Trophoblast cell (in vitro differentiated cells and primary cell): Measurements from ENCODE around the gene CIT.
A peak's percentile ranks its signal among the peaks of the same experiment; 100 is the strongest.

Source experiments
- DNase-seq, 2 donors: peaks; one replicate each; pipeline ENCODE4 v3.0.0-alpha.2; 2016
- H2AFZ ChIP-seq: 2 replicates; pipeline ENCODE4 v1.6.1; 2013; ENCODE audit warnings: low read length, moderate library complexity, mild to moderate bottlenecking; ENCODE audit not compliant: insufficient read depth, poor library complexity
- H2AK5ac ChIP-seq: 2 replicates; pipeline ENCODE4 v1.6.1; 2013; ENCODE audit warnings: mild to moderate bottlenecking, low read length
- H2BK120ac ChIP-seq: 2 replicates; pipeline ENCODE4 v1.6.1; 2013; ENCODE audit warnings: low read length, mild to moderate bottlenecking, moderate library complexity; ENCODE audit not compliant: insufficient read depth, poor library complexity
- H2BK12ac ChIP-seq: 2 replicates; pipeline ENCODE4 v1.6.1; 2013; ENCODE audit warnings: mild to moderate bottlenecking, low read length, moderate library complexity
- H2BK5ac ChIP-seq: 2 replicates; pipeline ENCODE4 v1.6.1; 2013; ENCODE audit warnings: low read length, low read depth, moderate library complexity, mild to moderate bottlenecking; ENCODE audit not compliant: poor library complexity
- H3K14ac ChIP-seq: 2 replicates; pipeline ENCODE4 v1.6.1; 2013; ENCODE audit warnings: mild to moderate bottlenecking, low read length
- H3K18ac ChIP-seq: 2 replicates; pipeline ENCODE4 v1.6.1; 2013; ENCODE audit warnings: mild to moderate bottlenecking, low read length
- H3K23ac ChIP-seq: 2 replicates; pipeline ENCODE4 v1.6.1; 2013; ENCODE audit warnings: low read length
- H3K27ac ChIP-seq: 2 replicates; pipeline ENCODE4 v1.5.1; 2013; ENCODE audit warnings: low read depth, mild to moderate bottlenecking, inconsistent platforms, low read length, moderate library complexity
- H3K27me3 ChIP-seq: 2 replicates; pipeline ENCODE4 v1.6.1; 2013; ENCODE audit warnings: inconsistent platforms, mild to moderate bottlenecking, low read length, moderate library complexity; ENCODE audit not compliant: insufficient read depth
- H3K36me3 ChIP-seq, 2 experiments: 1 replicate in 1 of 2; 2 replicates in 1 of 2; pipeline ENCODE4 v1.6.1; 2013; ENCODE audit warnings: low read length in 2 of 2, mild to moderate bottlenecking in 2 of 2, moderate library complexity in 1 of 2; ENCODE audit not compliant: insufficient read depth in 2 of 2, control insufficient read depth in 1 of 2
- H3K4ac ChIP-seq: 2 replicates; pipeline ENCODE4 v1.6.1; 2013; ENCODE audit warnings: low read depth, mild to moderate bottlenecking, low read length, moderate library complexity
- H3K4me1 ChIP-seq, 2 experiments: 1 replicate in 1 of 2; 2 replicates in 1 of 2; pipeline ENCODE4 v1.6.1; 2013; ENCODE audit warnings: low read length in 2 of 2, mild to moderate bottlenecking in 2 of 2, moderate library complexity in 1 of 2; ENCODE audit not compliant: insufficient read depth in 2 of 2, control insufficient read depth in 1 of 2
- H3K4me2 ChIP-seq: 2 replicates; pipeline ENCODE4 v1.6.1; 2013; ENCODE audit warnings: inconsistent platforms, mild to moderate bottlenecking, low read length, moderate library complexity
- H3K4me3 ChIP-seq: 2 replicates; pipeline ENCODE4 v1.5.1; 2013; ENCODE audit warnings: mild to moderate bottlenecking, low read depth, low read length, inconsistent platforms
- H3K79me1 ChIP-seq: one replicate; pipeline ENCODE4 v1.6.1; 2013; ENCODE audit warnings: low read length
- H3K79me2 ChIP-seq: 2 replicates; pipeline ENCODE4 v1.6.1; 2013; ENCODE audit warnings: low read length, mild to moderate bottlenecking; ENCODE audit not compliant: control insufficient read depth, insufficient read depth, poor library complexity
- H3K9ac ChIP-seq: 2 replicates; pipeline ENCODE4 v1.6.1; 2013; ENCODE audit warnings: mild to moderate bottlenecking, low read length
- H3K9me3 ChIP-seq: 2 replicates; pipeline ENCODE4 v1.6.1; 2013; ENCODE audit warnings: low read depth, mild to moderate bottlenecking, control low read depth, inconsistent platforms, low read length; ENCODE audit not compliant: insufficient read depth
- H4K12ac ChIP-seq: 2 replicates; pipeline ENCODE4 v1.6.1; 2013; ENCODE audit warnings: low read depth, mild to moderate bottlenecking, low read length, moderate library complexity
- H4K8ac ChIP-seq: 2 replicates; pipeline ENCODE4 v1.6.1; 2013; ENCODE audit warnings: low read depth, mild to moderate bottlenecking, low read length, moderate library complexity
- H4K91ac ChIP-seq: one replicate; pipeline ENCODE4 v1.6.1; 2013; ENCODE audit warnings: low read depth, mild to moderate bottlenecking, low read length, moderate library complexity
- WGBS: extraction: QIAGEN DNeasy Blood & Tissue Kit; methylation state at CpG from one replicate; pipeline ENCODE4 v1.1.7; 2013; ENCODE audit warnings: missing lambda C conversion rate; ENCODE audit not compliant: insufficient read length, insufficient coverage; ENCODE audit errors: extremely low coverage; 5-methylcytosine and 5-hydroxymethylcytosine counted together

Gene CIT

DNA sequence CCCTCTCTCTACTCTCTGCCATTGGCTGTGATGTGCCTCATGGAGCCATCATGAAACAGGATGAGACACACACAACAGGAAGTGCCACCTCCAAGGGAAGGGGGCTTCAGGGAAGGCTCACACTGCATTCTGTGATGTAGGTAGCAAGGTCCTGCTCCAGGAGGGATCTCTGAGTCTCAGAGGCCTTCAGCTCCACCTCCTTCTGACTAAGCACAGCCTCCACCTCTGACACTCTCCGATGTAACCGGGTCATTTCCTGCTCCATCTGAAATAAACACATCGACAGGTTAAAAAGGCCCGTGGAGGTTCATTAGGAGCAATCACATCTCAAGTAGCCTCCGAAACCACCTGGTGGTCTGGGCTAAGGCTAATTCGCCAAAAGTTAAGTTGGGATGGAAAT lies 93.3 kb downstream of the CIT start:
- no peak for DNase-seq
- Histone ChIP-seq H2BK12ac (no peak overlapping the region), H2BK120ac (no peak overlapping the region), H3K9me3 (peaks cover 1% of the 10 kb centered on the region), H3K4me1 (no peaks in the 10 kb centered on the region), H3K4ac (no peak overlapping the region), H3K23ac (no peak overlapping the region), H3K27ac (no peak overlapping the region), H3K18ac (no peak overlapping the region), H2AK5ac (no peak overlapping the region), H3K79me1 (no peaks in the 10 kb centered on the region), H3K79me2 (no peaks in the 10 kb centered on the region), H3K14ac (no peak overlapping the region), H3K4me3 (no peak overlapping the region), H3K4me2 (no peak overlapping the region), H2BK5ac (no peak overlapping the region), H4K8ac (no peak overlapping the region), H4K91ac (no peak overlapping the region), H2AFZ (no peak overlapping the region), H4K12ac (no peak overlapping the region), H3K27me3 (no peaks in the 10 kb centered on the region), H3K36me3 (peaks cover 14 to 17% of the 10 kb centered on the region in 2 experiments), H3K9ac (no peak overlapping the region)
- WGBS, result no CpG with 5 or more reads among the region's 6 CpGs

DNA sequence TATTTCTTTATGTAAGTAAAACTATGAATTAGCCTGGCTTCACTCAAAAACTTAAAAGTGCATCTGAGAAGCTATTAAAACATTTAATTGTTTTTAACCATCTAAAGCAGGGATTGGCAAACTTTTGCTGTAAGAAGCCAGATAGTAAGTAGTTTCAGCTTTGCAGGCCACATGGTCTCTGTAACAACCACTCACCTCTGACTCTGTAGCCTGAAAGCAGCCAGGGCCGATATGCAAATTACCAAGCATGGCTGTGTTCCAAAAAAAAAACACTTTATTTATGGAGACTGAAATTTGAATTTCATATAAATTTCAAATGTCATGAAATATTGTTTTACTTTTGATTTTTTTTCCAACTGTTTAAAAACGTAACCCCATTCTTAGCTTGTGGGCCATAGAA lies 95.3 kb downstream of the CIT start:
- H2BK120ac ChIP-seq, result no peak overlapping the region
- no peaks in the 10 kb centered on the region for H3K4me1 ChIP-seq
- no peak overlapping the region for H3K9ac ChIP-seq
- no peak overlapping the region for H3K4me2 ChIP-seq
- peaks cover 14 to 17% of the 10 kb centered on the region in 2 experiments for H3K36me3 ChIP-seq
- no peaks in the 10 kb centered on the region for H3K27me3 ChIP-seq
- no peak for DNase-seq
- no peak overlapping the region for H3K18ac ChIP-seq
- H2BK5ac ChIP-seq, result no peak overlapping the region
- no peak overlapping the region for H4K8ac ChIP-seq
- H2AFZ ChIP-seq, result no peak overlapping the region
- H3K4ac ChIP-seq, result no peak overlapping the region
- no peak overlapping the region for H4K12ac ChIP-seq
- H3K79me2 ChIP-seq, result no peaks in the 10 kb centered on the region
- no peak overlapping the region for H3K4me3 ChIP-seq
- H4K91ac ChIP-seq, result no peak overlapping the region
- H3K23ac ChIP-seq, result no peak overlapping the region
- no peaks in the 10 kb centered on the region for H3K79me1 ChIP-seq
- no peak overlapping the region for H2BK12ac ChIP-seq
- H2AK5ac ChIP-seq, result no peak overlapping the region
- no peak overlapping the region for H3K14ac ChIP-seq
- peaks cover 1% of the 10 kb centered on the region for H3K9me3 ChIP-seq
- WGBS, result no CpG with 5 or more reads among the region's 2 CpGs
- H3K27ac ChIP-seq, result no peak overlapping the region

DNA sequence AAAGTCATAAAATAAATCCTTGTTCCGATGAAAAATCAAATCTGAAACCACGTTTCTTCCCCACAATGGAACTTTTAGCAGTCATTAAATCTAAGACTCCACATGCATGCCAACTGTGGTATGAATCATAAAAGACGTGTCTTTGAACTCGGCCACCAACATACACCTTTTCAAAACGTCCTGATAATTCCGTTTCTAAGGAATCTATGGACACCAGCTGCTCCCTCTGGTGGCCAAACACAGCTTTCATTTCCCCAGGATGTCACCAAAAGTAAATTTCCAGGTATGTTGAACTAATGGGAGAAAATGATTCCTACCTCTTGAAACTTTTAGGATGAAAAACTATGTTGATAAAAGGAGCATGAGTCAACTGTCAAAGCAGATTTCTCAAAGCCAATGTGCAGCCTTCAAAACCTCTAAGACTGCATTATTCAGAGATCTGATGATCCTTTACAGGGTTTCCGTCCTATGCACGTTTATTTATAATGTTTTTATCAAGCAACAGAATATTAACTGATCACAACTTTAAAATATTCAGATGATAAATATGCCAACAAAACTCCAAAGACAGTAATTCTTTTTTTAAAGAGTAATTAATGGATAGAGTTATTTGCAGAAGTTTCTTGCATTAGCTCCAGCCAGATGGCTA lies 96.2 kb downstream of the CIT start:
- H3K4me1 ChIP-seq, result no peaks in the 10 kb centered on the region
- peak; percentile 66 to 86 for DNase-seq
- no peak overlapping the region for H2AK5ac ChIP-seq
- H2AFZ ChIP-seq, result no peak overlapping the region
- no peak overlapping the region for H4K91ac ChIP-seq
- no peak overlapping the region for H2BK5ac ChIP-seq
- no peak overlapping the region for H4K8ac ChIP-seq
- H3K27ac ChIP-seq, result no peak overlapping the region
- H3K9me3 ChIP-seq, result peaks cover 1% of the 10 kb centered on the region
- H3K4me3 ChIP-seq, result no peak overlapping the region
- no peak overlapping the region for H2BK12ac ChIP-seq
- H2BK120ac ChIP-seq, result no peak overlapping the region
- H3K18ac ChIP-seq, result no peak overlapping the region
- H3K23ac ChIP-seq, result no peak overlapping the region
- no peaks in the 10 kb centered on the region for H3K27me3 ChIP-seq
- H3K79me2 ChIP-seq, result no peaks in the 10 kb centered on the region
- no CpG with 5 or more reads among the region's 8 CpGs for WGBS
- H3K36me3 ChIP-seq, result peaks cover 14 to 19% of the 10 kb centered on the region in 2 experiments
- no peak overlapping the region for H3K9ac ChIP-seq
- no peak overlapping the region for H3K14ac ChIP-seq
- H3K4me2 ChIP-seq, result no peak overlapping the region
- H4K12ac ChIP-seq, result no peak overlapping the region
- no peak overlapping the region for H3K4ac ChIP-seq
- no peaks in the 10 kb centered on the region for H3K79me1 ChIP-seq

DNA sequence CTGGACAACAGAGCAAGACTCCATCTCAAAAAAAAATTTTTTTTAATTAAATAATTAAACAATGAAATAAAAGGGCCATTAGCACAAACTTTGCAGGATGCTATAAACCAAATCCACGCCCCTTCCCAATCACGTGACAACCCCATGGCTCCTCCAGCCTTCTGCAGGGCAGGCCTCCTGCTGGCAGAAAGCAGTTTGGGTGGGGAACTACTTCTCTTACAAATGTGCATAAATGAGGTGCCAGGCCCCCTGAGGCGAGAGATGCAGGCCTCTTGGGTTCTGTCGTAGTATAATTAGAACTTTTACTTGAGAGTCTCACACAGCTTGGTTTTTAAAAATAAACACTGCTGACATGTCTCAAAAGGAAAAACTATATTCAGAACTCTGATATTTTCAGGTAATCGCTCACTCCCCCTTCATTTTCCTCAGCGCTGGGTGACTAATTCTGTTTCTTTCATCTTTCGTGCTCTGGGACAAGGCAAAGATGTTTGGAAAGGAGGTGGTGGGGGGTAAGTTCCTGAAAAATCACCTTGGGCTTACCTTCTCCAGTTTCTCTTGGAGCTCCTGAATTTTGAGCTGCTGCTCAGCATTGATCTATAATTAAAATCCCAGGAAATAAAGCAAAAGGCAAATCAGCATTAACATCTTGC lies 101.7 kb downstream of the CIT start:
- H2BK5ac ChIP-seq, result no peak overlapping the region
- no peak overlapping the region for H2AK5ac ChIP-seq
- no peak overlapping the region for H3K27ac ChIP-seq
- no peak overlapping the region for H3K23ac ChIP-seq
- H3K27me3 ChIP-seq, result no peaks in the 10 kb centered on the region
- no peak overlapping the region for H3K9ac ChIP-seq
- no peak overlapping the region for H4K12ac ChIP-seq
- no peak overlapping the region for H3K4me3 ChIP-seq
- no peak overlapping the region for H4K91ac ChIP-seq
- H3K14ac ChIP-seq, result no peak overlapping the region
- no peaks in the 10 kb centered on the region for H3K79me1 ChIP-seq
- H2BK120ac ChIP-seq, result no peak overlapping the region
- peaks cover 8 to 19% of the 10 kb centered on the region in 2 experiments for H3K36me3 ChIP-seq
- no peak overlapping the region for H3K18ac ChIP-seq
- no peaks in the 10 kb centered on the region for H3K9me3 ChIP-seq
- WGBS, result no CpG with 5 or more reads among the region's 7 CpGs
- H3K4me1 ChIP-seq, result peaks cover 0 to 2% of the 10 kb centered on the region in 2 experiments
- no peak overlapping the region for H2AFZ ChIP-seq
- H4K8ac ChIP-seq, result no peak overlapping the region
- H3K4me2 ChIP-seq, result no peak overlapping the region
- H2BK12ac ChIP-seq, result no peak overlapping the region
- DNase-seq, result no peak
- H3K79me2 ChIP-seq, result no peaks in the 10 kb centered on the region
- no peak overlapping the region for H3K4ac ChIP-seq
